T-helper 1 cell (primary cell): ENCODE data around the gene SFT2D3.

Experiments
- DNase-seq, 5 donors: peaks; one replicate each; pipeline ENCODE4 v3.0.0-alpha.2; 2012 to 2020

Gene SFT2D3

GRCh38 chr2:127712999-127713398 lies 11.7 kb downstream of the SFT2D3 start:
- no peak for DNase-seq

- DNase-seq, result no peak
Observed at GRCh38 chr2:127713562-127713961, 12.3 kb downstream of the SFT2D3 start.

- no peak for DNase-seq
Observed at GRCh38 chr2:127715778-127716449, 14.6 kb downstream of the SFT2D3 start.

- no peak for DNase-seq
Observed at GRCh38 chr2:127718271-127718670, 17.0 kb downstream of the SFT2D3 start.

GRCh38 chr2:127719301-127720218 lies 18.3 kb downstream of the SFT2D3 start:
- no peak for DNase-seq

- no peak for DNase-seq
Observed at GRCh38 chr2:127721311-127721977, 20.1 kb downstream of the SFT2D3 start.

GRCh38 chr2:127721978-127722355 lies 20.7 kb downstream of the SFT2D3 start:
- no peak for DNase-seq

GRCh38 chr2:127722807-127723206 lies 21.5 kb downstream of the SFT2D3 start:
- DNase-seq, result no peak

GRCh38 chr2:127726158-127726880 lies 25.0 kb downstream of the SFT2D3 start:
- no peak for DNase-seq

GRCh38 chr2:127733113-127733815 lies 32.0 kb downstream of the SFT2D3 start:
- DNase-seq, result no peak

GRCh38 chr2:127733816-127734537 lies 32.7 kb downstream of the SFT2D3 start:
- no peak for DNase-seq

- DNase-seq, result no peak
Observed at GRCh38 chr2:127735044-127735443, 33.7 kb downstream of the SFT2D3 start.

GRCh38 chr2:127735537-127736399 lies 34.5 kb downstream of the SFT2D3 start:
- DNase-seq, result no peak

GRCh38 chr2:127737892-127738291 lies 36.6 kb downstream of the SFT2D3 start:
- DNase-seq, result peak in 1 of 5 donors; percentile 44

GRCh38 chr2:127739800-127740199 lies 38.5 kb downstream of the SFT2D3 start:
- no peak for DNase-seq

- DNase-seq, result no peak
Observed at GRCh38 chr2:127740665-127741288, 39.5 kb downstream of the SFT2D3 start.

- DNase-seq, result no peak
Observed at GRCh38 chr2:127743477-127744026, 42.3 kb downstream of the SFT2D3 start.

- no peak for DNase-seq
Observed at GRCh38 chr2:127747621-127748020, 46.3 kb downstream of the SFT2D3 start.

- peak in 1 of 5 donors; percentile 24 for DNase-seq
Observed at GRCh38 chr2:127749537-127749936, 48.2 kb downstream of the SFT2D3 start.

- no peak for DNase-seq
Observed at GRCh38 chr2:127753374-127753773, 52.1 kb downstream of the SFT2D3 start.
